Right lobe of liver (tissue), 6 donors: ENCODE results near the gene LIMS1. TPM values are rescaled to one million over a fixed set of nuclear protein-coding genes. Genes with fewer than 3 reads are reported as not detected.
"Not testable (repeated sequence)": the region's sequence is repeated elsewhere in the genome, so short reads cannot be mapped to it uniquely, and the experiment has no call there.

Source experiments
- ATAC-seq, 4 donors: fragments of 200-7000 bp; cut with Tn5 transposase; one replicate each; pipeline ENCODE4 v1.9.1; 2020; ENCODE audit warnings: mild to moderate bottlenecking in 4 of 4, moderate library complexity in 4 of 4
- DNase-seq, 3 donors: peaks; one replicate each; pipeline ENCODE4 v3.0.0-alpha.2; 2020
- H3K27ac ChIP-seq, 3 donors: fragments of 200-600 bp; one replicate each; pipeline ENCODE4 v1.8.0; 2022
- H3K27me3 ChIP-seq, 2 donors: fragments of 200-600 bp; one replicate each; pipeline ENCODE4 v1.8.0; 2022
- H3K36me3 ChIP-seq, 4 donors: fragments of 200-600 bp; sonication (generic) in 1 of 4; one replicate each; pipeline versions ENCODE4 v1.5.1 to v1.8.0; 2017 to 2022; ENCODE audit warnings: control low read depth in 1 of 4
- H3K4me1 ChIP-seq, 4 donors: fragments of 200-600 bp; sonication (generic) in 1 of 4; one replicate each; pipeline versions ENCODE4 v1.5.1 to v1.8.0; 2017 to 2022; ENCODE audit warnings: control low read depth in 1 of 4
- H3K4me3 ChIP-seq, 3 donors: fragments of 200-600 bp; one replicate each; pipeline ENCODE4 v1.8.0; 2022
- H3K9me3 ChIP-seq, 4 donors: fragments of 200-600 bp; sonication (generic) in 1 of 4; one replicate each; pipeline versions ENCODE4 v1.5.1 to v1.8.0; 2017 to 2022; ENCODE audit warnings: control low read depth in 1 of 4
- WGBS: methylation state at CpG from one replicate; pipeline ENCODE4 v1.1.6; 2018; ENCODE audit warnings: low coverage, low lambda C conversion rate; ENCODE audit not compliant: insufficient coverage; ENCODE audit errors: missing lambda C conversion rate; 5-methylcytosine and 5-hydroxymethylcytosine counted together
- intact Hi-C, 2 donors: fragments of 100-400 bp; cut with DNase I; formaldehyde crosslinking; loops; one replicate each; pipeline versions ENCODE4 v1.11.2 to v1.14.1; 2022
- total RNA-seq, 6 experiments: library from RNA; depleted of rRNA in 2 of 6; stranded (reverse); fragments of >200 nt in 2 of 6; fragmentation: NEBNext Ultra II Directional in 3 of 6; extraction: Animal tissue kit (Norgen Biotek cat#: 25700) in 3 of 6; gene quantifications; one replicate each; pipeline versions ENCODE4 v1.1.0 to v1.2.4, GENCODE V29; 2016 to 2023
- TF ChIP-seq, protein P1 (sequence below), 4 donors: fragments of 200-600 bp in 3 of 4; fragments of 450-650 bp in 1 of 4; IDR thresholded peaks; one replicate each; pipeline versions ENCODE4 v1.5.1 to v1.8.0; 2016 to 2022; ENCODE audit warnings: antibody characterized with exemption in 4 of 4, mild to moderate bottlenecking in 2 of 4
- donor health status: DM: no; HTN: yes; CAD: no.
- donor health status: DM: no; HTN: no; CAD: no.
- donor health status: DM: no; HTN: no; CAD: no.
- donor health status: DM: no; HTN: yes; CAD: no.
- donor health status: DM: no; HTN: yes; CAD: no.

The LIMS1 gene
- total RNA-seq, 6 experiments from 2014 or later: 15.7 to 33.0 (median 18.7) TPM

DNA sequence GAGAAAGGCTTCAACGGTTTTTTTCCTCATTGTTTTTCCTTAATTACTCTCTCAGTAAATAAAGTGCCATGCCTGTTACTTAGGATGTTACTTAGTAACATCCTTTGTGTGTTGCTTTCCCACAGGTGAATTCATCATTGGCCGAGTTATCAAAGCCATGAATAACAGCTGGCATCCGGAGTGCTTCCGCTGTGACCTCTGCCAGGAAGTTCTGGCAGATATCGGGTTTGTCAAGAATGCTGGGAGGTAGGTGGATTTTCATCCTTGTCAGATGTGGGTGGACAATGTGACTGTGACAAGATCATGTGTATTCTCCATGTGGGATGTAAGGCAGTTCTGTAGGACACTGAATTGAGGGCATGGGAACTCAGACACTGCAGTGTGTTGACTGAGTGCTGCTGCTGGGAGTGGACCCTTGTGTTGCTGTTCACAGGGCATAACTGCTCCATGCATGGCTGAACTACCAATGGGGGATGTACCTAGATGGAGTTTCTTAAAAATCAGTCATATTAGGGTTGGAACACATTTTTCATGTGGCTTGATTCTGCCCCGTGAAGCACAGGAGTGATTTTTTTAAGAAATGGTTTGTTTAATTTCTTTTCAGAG, 138.0 kb downstream of the LIMS1 start:
- H3K4me1 ChIP-seq, H3K27ac ChIP-seq, intact Hi-C loops, H3K4me3 ChIP-seq, H3K36me3 ChIP-seq, H3K9me3 ChIP-seq, H3K27me3 ChIP-seq, DNase-seq: not testable (repeated sequence)
- ATAC-seq: peak; percentile 56 to 81 (median 70)
- WGBS: 39% methylated on average over 2 of the region's 6 CpGs

DNA sequence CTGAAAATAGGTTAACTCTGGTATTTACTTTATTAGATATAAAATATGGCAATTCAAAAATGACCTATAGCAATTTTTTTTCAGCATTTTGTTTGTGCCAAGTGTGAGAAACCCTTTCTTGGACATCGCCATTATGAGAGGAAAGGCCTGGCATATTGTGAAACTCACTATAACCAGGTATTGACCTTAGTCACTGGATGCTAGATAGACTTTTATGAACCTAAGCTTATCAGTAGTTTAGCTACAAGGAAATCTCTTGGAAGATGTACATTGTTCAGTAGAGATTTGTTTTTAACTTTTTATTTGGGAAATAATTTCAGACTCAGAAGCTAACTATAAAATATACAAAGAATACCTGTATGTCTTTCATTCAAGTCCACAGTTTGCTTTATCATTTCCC, 142.3 kb downstream of the LIMS1 start:
- intact Hi-C loops, H3K27me3 ChIP-seq, H3K4me1 ChIP-seq, H3K27ac ChIP-seq, H3K36me3 ChIP-seq, H3K9me3 ChIP-seq, H3K4me3 ChIP-seq, DNase-seq: not testable (repeated sequence)
- WGBS: no CpG with 5 or more reads among the region's 1 CpG
- ATAC-seq: peak in 2 of 4 donors; percentile 27 to 70

DNA sequence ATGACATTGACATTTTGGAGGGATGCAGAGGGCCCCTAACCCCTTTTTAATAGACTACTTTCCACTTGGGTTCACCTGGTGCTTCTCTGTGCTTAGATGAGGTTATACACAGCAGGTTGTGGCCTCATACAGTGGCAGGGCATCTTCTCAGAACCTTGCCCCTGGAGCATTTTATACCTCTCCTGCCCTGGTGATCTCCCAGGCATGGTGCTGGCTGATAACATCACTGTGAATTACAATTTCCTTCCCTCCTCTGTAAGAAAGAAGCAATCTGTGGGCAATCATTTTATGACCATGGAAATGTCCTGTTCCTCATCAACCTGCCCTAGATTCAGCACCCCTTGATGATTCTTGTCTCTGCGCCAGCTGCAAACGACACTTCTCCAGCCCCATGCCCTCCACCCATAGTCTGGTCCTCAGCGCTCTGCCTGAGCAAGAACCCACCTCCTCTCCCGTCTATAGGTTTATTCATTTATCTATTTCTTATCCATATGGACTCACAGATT, 143.0 kb downstream of the LIMS1 start:
- 71% methylated on average over 4 of the region's 4 CpGs for WGBS

DNA sequence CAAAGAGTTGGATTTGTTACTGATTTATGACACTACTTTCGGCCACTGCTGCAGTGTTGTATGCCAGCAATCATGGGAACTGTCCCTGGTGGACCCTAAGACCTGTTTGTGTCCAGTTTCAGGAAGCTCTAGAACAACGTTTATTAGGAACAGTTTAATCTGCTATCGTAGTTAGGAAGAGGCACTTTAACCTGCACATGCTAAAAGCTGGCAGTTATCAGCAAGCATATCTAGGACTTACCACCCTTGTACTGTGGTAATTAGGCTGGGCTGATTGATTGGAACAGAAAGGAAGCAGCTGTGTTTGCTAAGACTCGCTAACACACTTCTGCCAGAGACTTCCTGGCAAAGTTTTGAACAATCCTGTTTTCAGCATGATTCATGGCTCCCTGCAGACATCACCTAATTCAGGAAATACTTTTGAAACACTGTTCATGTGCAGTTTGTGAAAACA, 144.0 kb downstream of the LIMS1 start:
- 20% methylated on average over 3 of the region's 4 CpGs for WGBS
- H3K4me3 ChIP-seq, H3K9me3 ChIP-seq, H3K27ac ChIP-seq, H3K27me3 ChIP-seq, intact Hi-C loops, DNase-seq, H3K36me3 ChIP-seq, H3K4me1 ChIP-seq: not testable (repeated sequence)
- ATAC-seq: peak; percentile 55 to 88 (median 67)

More for the DNA sequence above, 143.0 kb downstream of the LIMS1 start:
- ATAC-seq, DNase-seq, H3K27ac ChIP-seq, H3K4me1 ChIP-seq, H3K36me3 ChIP-seq, H3K4me3 ChIP-seq, H3K27me3 ChIP-seq, H3K9me3 ChIP-seq, intact Hi-C loops: not testable (repeated sequence)

DNA sequence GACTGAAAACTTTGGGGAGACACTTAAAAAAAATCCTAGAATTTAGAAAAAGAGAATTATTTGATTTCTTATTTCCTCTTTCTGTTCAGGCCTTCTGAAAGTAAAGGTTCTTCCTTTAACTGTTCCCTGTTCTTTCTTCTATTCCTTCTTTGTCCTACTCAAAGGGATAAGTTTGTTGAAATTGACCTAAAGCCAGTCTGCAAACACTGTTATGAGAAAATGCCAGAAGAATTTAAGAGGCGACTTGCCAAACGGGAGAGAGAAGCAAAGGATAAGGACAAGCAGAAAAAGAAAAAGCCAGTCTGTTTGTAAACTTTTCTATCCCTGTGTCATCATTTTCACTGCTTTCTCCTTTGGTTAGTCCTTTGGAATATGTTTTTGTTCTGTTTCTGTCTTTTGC, 146.5 kb downstream of the LIMS1 start:
- H3K27me3 ChIP-seq, DNase-seq, H3K27ac ChIP-seq, H3K9me3 ChIP-seq, H3K4me1 ChIP-seq, H3K36me3 ChIP-seq, intact Hi-C loops, H3K4me3 ChIP-seq: not testable (repeated sequence)
- 40% methylated on average over 1 of the region's 2 CpGs for WGBS
- ATAC-seq: peak in 3 of 4 donors; percentile 18 to 61 (median 41)

DNA sequence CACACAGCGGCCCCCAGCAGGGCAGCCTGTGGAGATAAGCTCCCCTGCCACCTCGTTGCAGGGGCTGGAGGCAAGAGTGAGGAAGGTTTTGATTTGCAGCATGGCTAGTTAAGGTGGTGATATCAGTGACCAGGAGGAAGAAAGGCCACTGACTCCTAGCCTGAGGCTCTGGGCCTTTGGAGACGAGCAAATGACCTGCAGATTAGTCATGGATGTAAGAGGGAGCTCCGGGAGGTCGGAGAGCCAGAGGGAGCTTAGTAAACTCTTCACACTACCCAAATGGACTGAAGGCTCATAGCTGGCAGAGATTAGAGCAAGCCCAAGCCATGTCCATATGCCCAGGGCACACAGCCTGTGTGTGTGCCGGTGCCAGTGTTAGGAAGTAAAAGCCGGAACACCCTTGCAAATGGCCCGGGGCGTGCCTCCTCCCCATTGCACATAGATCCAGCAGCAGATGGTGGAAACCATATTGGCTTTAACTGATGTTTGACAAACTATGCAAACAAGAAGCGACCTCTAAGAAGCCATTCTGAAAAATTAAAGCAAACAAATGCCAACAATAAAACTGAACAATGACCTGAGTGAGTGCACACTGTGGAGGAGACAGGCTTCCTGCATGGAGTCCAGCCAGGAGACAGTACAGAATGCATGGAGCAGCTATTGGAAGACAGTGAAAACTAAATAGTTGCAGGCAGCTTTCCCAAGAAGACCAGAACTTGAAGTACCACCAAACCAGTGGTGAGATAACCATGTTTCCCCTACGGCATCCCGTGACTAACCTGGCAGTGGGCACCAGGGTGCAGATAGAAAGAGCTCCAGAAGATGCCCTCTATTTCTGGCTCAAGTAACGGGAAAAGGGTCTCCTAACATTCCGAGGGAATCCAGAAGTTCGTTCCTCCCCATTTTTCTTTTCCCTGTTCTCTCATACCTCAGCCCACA, 154.8 kb downstream of the LIMS1 start:
- H3K36me3 ChIP-seq, DNase-seq, ATAC-seq, H3K27me3 ChIP-seq, H3K9me3 ChIP-seq, H3K27ac ChIP-seq, H3K4me3 ChIP-seq, intact Hi-C loops: not testable (repeated sequence)
- H3K4me1 ChIP-seq: peaks cover 0 to 11% (median 0%) of the 10 kb centered on the region in 4 donors
- WGBS: 40% methylated on average over 1 of the region's 15 CpGs

DNA sequence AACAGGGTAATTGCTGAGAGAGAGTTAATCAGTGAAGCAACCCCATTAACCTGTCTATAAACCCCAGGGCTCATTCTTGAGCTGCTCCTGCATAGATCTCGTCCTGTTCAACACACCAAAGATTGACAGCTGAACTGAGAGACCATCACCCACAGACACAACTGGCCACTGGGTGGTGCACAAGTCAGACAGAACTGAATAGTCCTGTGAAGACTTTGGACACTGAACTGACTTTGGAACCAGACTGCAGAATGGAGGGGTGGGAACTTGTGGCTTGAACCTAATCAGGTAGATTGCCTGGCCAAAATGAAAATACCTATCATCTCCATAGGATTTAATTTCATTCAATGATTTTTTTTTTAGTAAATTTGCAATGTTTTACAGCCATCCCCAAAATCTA, 155.7 kb downstream of the LIMS1 start:
- H3K4me3 ChIP-seq, H3K36me3 ChIP-seq, H3K27ac ChIP-seq, DNase-seq, H3K9me3 ChIP-seq, H3K27me3 ChIP-seq, intact Hi-C loops: not testable (repeated sequence)
- TF ChIP-seq, protein P1, sequence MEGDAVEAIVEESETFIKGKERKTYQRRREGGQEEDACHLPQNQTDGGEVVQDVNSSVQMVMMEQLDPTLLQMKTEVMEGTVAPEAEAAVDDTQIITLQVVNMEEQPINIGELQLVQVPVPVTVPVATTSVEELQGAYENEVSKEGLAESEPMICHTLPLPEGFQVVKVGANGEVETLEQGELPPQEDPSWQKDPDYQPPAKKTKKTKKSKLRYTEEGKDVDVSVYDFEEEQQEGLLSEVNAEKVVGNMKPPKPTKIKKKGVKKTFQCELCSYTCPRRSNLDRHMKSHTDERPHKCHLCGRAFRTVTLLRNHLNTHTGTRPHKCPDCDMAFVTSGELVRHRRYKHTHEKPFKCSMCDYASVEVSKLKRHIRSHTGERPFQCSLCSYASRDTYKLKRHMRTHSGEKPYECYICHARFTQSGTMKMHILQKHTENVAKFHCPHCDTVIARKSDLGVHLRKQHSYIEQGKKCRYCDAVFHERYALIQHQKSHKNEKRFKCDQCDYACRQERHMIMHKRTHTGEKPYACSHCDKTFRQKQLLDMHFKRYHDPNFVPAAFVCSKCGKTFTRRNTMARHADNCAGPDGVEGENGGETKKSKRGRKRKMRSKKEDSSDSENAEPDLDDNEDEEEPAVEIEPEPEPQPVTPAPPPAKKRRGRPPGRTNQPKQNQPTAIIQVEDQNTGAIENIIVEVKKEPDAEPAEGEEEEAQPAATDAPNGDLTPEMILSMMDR (IDR thresholded peaks at IDR 0.05): peak in 3 of 4 donors; percentile 11 to 30 (median 24)
- ATAC-seq: peak; percentile 96 to 99 (median 98)
- no CpG with 5 or more reads among the region's 1 CpG for WGBS
- H3K4me1 ChIP-seq: peaks cover 0 to 11% (median 0%) of the 10 kb centered on the region in 4 donors
